H1 (cell line): Measurements from ENCODE around the gene ZSCAN12. TPM values are rescaled to one million over a fixed set of nuclear protein-coding genes. Genes with fewer than 3 reads are reported as not detected.

Experiments used
- CTCF ChIA-PET: fragments of 300-600 bp; sonication (Branson Sonifier 250); formaldehyde crosslinking; loops from one replicate; lab custom pipeline; 2021; ENCODE audit not compliant: partially characterized antibody; lab: Charles Lee
- POLR2A ChIA-PET: fragments of 300-600 bp; sonication (Branson Sonifier 250); formaldehyde crosslinking; loops from one replicate; lab custom pipeline; 2021; ENCODE audit warnings: inconsistent platforms; ENCODE audit not compliant: partially characterized antibody; lab: Charles Lee
- DNase-seq, 2 experiments: peaks; one replicate each; pipeline versions ENCODE4 v3.0.0 to v3.0.0-alpha.2; 2010 to 2022; ENCODE audit warnings: low spot score in 2 of 2, low read depth in 1 of 2, mixed read lengths in 1 of 2
- FAIRE-seq: peaks from 2 replicates; lab custom pipeline; 2011; peaks lifted over from hg19 to GRCh38; lab: Jason Lieb, UNC
- H2AFZ ChIP-seq: 2 replicates; pipeline ENCODE4 v1.8.1; 2012; ENCODE audit warnings: low read length, inconsistent platforms
- H2AK5ac ChIP-seq: 2 replicates; pipeline ENCODE4 v1.6.1; 2013; ENCODE audit warnings: low read depth, low read length
- H2BK120ac ChIP-seq: replicated peaks from 2 replicates; pipeline ENCODE3; 2013; ENCODE audit warnings: low read depth, low read length, inconsistent platforms
- H2BK12ac ChIP-seq: 2 replicates; pipeline ENCODE4 v1.6.1; 2013; ENCODE audit warnings: low read depth, low read length
- H2BK15ac ChIP-seq: 2 replicates; pipeline ENCODE4 v1.6.1; 2013; ENCODE audit warnings: low read length
- H2BK20ac ChIP-seq: 2 replicates; pipeline ENCODE4 v1.6.1; 2013; ENCODE audit warnings: low read length
- H2BK5ac ChIP-seq: 2 replicates; pipeline ENCODE4 v1.6.1; 2013; ENCODE audit warnings: low read depth, low read length
- H3K14ac ChIP-seq: 2 replicates; pipeline ENCODE4 v1.6.1; 2013; ENCODE audit warnings: inconsistent platforms; ENCODE audit not compliant: insufficient read length
- H3K18ac ChIP-seq: 2 replicates; pipeline ENCODE4 v1.6.1; 2013; ENCODE audit warnings: low read length; ENCODE audit errors: extremely low read depth
- H3K23ac ChIP-seq: 2 replicates; pipeline ENCODE4 v1.6.1; 2013; ENCODE audit warnings: inconsistent platforms; ENCODE audit not compliant: insufficient read length
- H3K23me2 ChIP-seq: 2 replicates; pipeline ENCODE4 v1.6.1; 2013; ENCODE audit warnings: low read depth, low read length
- H3K27ac ChIP-seq: 2 replicates; pipeline ENCODE4 v1.6.1; 2011; ENCODE audit warnings: low read depth, low read length, inconsistent platforms
- H3K27me3 ChIP-seq, 4 experiments: replicated peaks in 1 of 4; 1 replicate in 1 of 4; 2 replicates in 3 of 4; pipeline versions ENCODE4 v1.6.1 to v1.8.1; 2011 to 2013; ENCODE audit warnings: low read length in 3 of 4, mild to moderate bottlenecking in 3 of 4, inconsistent platforms in 2 of 4, mixed read lengths in 2 of 4, moderate library complexity in 1 of 4; ENCODE audit not compliant: control insufficient read depth in 3 of 4, insufficient read depth in 3 of 4; ENCODE audit errors: extremely low read depth in 1 of 4
- H3K36me3 ChIP-seq, 4 experiments: 2 replicates each; pipeline versions ENCODE4 v1.6.1 to v1.8.1; 2011 to 2013; ENCODE audit warnings: mild to moderate bottlenecking in 4 of 4, low read length in 3 of 4, moderate library complexity in 2 of 4, control low read depth in 1 of 4, inconsistent platforms in 1 of 4; ENCODE audit not compliant: insufficient read depth in 4 of 4, control insufficient read depth in 2 of 4
- H3K4ac ChIP-seq: replicated peaks from 2 replicates; pipeline ENCODE3; 2013; ENCODE audit warnings: low read length, low read depth, mixed read lengths, inconsistent platforms; ENCODE audit not compliant: insufficient read length
- H3K4me1 ChIP-seq, 4 experiments: replicated peaks in 1 of 4; 1 replicate in 1 of 4; 2 replicates in 3 of 4; pipeline versions ENCODE4 v1.6.1 to v1.8.1; 2011 to 2013; ENCODE audit warnings: low read length in 3 of 4, inconsistent platforms in 2 of 4, mixed read lengths in 1 of 4; ENCODE audit not compliant: insufficient read depth in 4 of 4, control insufficient read depth in 3 of 4
- H3K4me2 ChIP-seq, 2 experiments: 2 replicates each; pipeline versions ENCODE4 v1.6.1 to v1.8.1; 2011 to 2013; ENCODE audit warnings: low read depth in 2 of 2, low read length in 2 of 2, control low read depth in 1 of 2, inconsistent platforms in 1 of 2, mild to moderate bottlenecking in 1 of 2; ENCODE audit not compliant: insufficient read depth in 1 of 2
- H3K4me3 ChIP-seq, 4 experiments: fragments of 200-600, 300-600 bp in 1 of 4; sonication (generic), shearing (Covaris generic), sonication (Bioruptor Twin) in 1 of 4; 2 replicates each; pipeline versions ENCODE4 v1.5.1 to v1.8.1; 2011 to 2016; ENCODE audit warnings: low read length in 4 of 4, low read depth in 3 of 4, control low read depth in 2 of 4, inconsistent platforms in 2 of 4, mild to moderate bottlenecking in 2 of 4, mixed read lengths in 1 of 4, moderate library complexity in 1 of 4; ENCODE audit not compliant: insufficient read depth in 2 of 4; ENCODE audit errors: extremely low read depth in 1 of 4
- H3K56ac ChIP-seq: replicated peaks from 2 replicates; pipeline ENCODE3; 2013; ENCODE audit warnings: low read depth, mild to moderate bottlenecking, mixed read lengths, low read length, inconsistent platforms; ENCODE audit not compliant: insufficient read length
- H3K79me1 ChIP-seq: 2 replicates; pipeline ENCODE4 v1.6.1; 2013; ENCODE audit warnings: low read depth, low read length, control low read depth
- H3K79me2 ChIP-seq, 2 experiments: 2 replicates each; pipeline versions ENCODE4 v1.6.1 to v1.8.1; 2012 to 2013; ENCODE audit warnings: low read length in 2 of 2, mild to moderate bottlenecking in 2 of 2, inconsistent platforms in 1 of 2; ENCODE audit not compliant: insufficient read depth in 2 of 2, control insufficient read depth in 1 of 2
- H3K9ac ChIP-seq, 4 experiments: replicated peaks in 1 of 4; 1 replicate in 1 of 4; 2 replicates in 3 of 4; pipeline versions ENCODE4 v1.6.1 to v1.8.1; 2011 to 2013; ENCODE audit warnings: low read depth in 3 of 4, low read length in 3 of 4, control low read depth in 2 of 4, mild to moderate bottlenecking in 2 of 4, moderate library complexity in 2 of 4, inconsistent platforms in 1 of 4; ENCODE audit errors: extremely low read depth in 1 of 4
- H3K9me3 ChIP-seq, 2 experiments: 2 replicates each; pipeline versions ENCODE4 v1.6.1 to v1.8.1; 2012 to 2013; ENCODE audit warnings: mild to moderate bottlenecking in 2 of 2, moderate library complexity in 2 of 2, control low read depth in 1 of 2, inconsistent platforms in 1 of 2, low read depth in 1 of 2, low read length in 1 of 2, mixed read lengths in 1 of 2; ENCODE audit not compliant: insufficient read depth in 2 of 2
- H4K20me1 ChIP-seq, 2 experiments: replicated peaks in 1 of 2; 2 replicates each; pipeline versions ENCODE3 to v1.8.1; 2011 to 2013; ENCODE audit warnings: inconsistent platforms in 2 of 2, low read length in 2 of 2, mild to moderate bottlenecking in 1 of 2; ENCODE audit not compliant: insufficient read depth in 2 of 2, control insufficient read depth in 1 of 2
- H4K5ac ChIP-seq: 2 replicates; pipeline ENCODE4 v1.6.1; 2013; ENCODE audit warnings: low read length, low read depth, mixed read lengths, inconsistent platforms; ENCODE audit not compliant: insufficient read length
- H4K8ac ChIP-seq: 2 replicates; pipeline ENCODE4 v1.8.0; 2013; ENCODE audit warnings: mild to moderate bottlenecking, moderate library complexity, low read length, inconsistent platforms; ENCODE audit not compliant: insufficient read depth; ENCODE audit errors: extremely low read depth
- H4K91ac ChIP-seq: replicated peaks from 2 replicates; pipeline ENCODE3; 2013; ENCODE audit warnings: low read length, mixed read lengths, inconsistent platforms; ENCODE audit not compliant: insufficient read length
- CREB1 ChIP-seq: IDR thresholded peaks from 2 replicates; pipeline ENCODE4 v1.6.1; 2012; ENCODE audit warnings: inconsistent platforms
- JUND ChIP-seq: IDR thresholded peaks from 2 replicates; pipeline ENCODE4 v1.6.1; 2011; ENCODE audit warnings: mild to moderate bottlenecking, improper control_type of control experiment, low read length
- PHF8 ChIP-seq: fragments of 200-600 bp; sonication (generic); conservative IDR thresholded peaks from 2 replicates; pipeline ENCODE4 v1.7.1; 2012; ENCODE audit warnings: low read depth, mild to moderate bottlenecking, inconsistent platforms, low read length, moderate library complexity
- RXRA ChIP-seq: IDR thresholded peaks from 2 replicates; pipeline ENCODE4 v1.6.1; 2011; ENCODE audit warnings: low read depth, mild to moderate bottlenecking, low read length, moderate library complexity; ENCODE audit not compliant: insufficient read depth
- WGBS, 2 experiments: shearing (Covaris generic) in 1 of 2; methylation state at CpG; one replicate each; pipeline versions ENCODE4 v1.1.6 to v1.1.7; 2013 to 2015; ENCODE audit warnings: low lambda C conversion rate in 2 of 2, mixed read lengths in 2 of 2, inconsistent platforms in 1 of 2, low coverage in 1 of 2, missing lambda C conversion rate in 1 of 2; ENCODE audit not compliant: insufficient replicate concordance in 2 of 2, insufficient coverage in 1 of 2, insufficient read length in 1 of 2; ENCODE audit errors: extremely low coverage in 1 of 2, missing lambda C conversion rate in 1 of 2; 5-methylcytosine and 5-hydroxymethylcytosine counted together
- polyA plus RNA-seq, 7 experiments: library from polyadenylated mRNA; depleted of rRNA in 3 of 7; stranded (reverse) in 5 of 7; unstranded in 2 of 7; fragments of >200 nt in 5 of 7; fragments of 200-250 nt in 2 of 7; gene quantifications; 1 replicate in 5 of 7; 2 replicates in 1 of 7; 4 replicates in 1 of 7; pipeline versions ENCODE4 v1.2.1 to v1.2.3, GENCODE V29; 2011 to 2013; ENCODE audit warnings: missing spikeins in 2 of 7, mixed read lengths in 2 of 7
- total RNA-seq: library from RNA; stranded (reverse); fragmentation: NEBNext Ultra II Directional; extraction: Animal tissue kit (Norgen Biotek cat#: 25700); gene quantifications from 2 replicates; pipeline ENCODE4 v1.2.1, GENCODE V29; 2021

The ZSCAN12 gene
- total and polyA plus RNA-seq, 2 of the 8 experiments (the other 6 are each of a cell fraction or from before 2014, with no cell fraction given), result 2.2 to 9.6 TPM

DNA sequence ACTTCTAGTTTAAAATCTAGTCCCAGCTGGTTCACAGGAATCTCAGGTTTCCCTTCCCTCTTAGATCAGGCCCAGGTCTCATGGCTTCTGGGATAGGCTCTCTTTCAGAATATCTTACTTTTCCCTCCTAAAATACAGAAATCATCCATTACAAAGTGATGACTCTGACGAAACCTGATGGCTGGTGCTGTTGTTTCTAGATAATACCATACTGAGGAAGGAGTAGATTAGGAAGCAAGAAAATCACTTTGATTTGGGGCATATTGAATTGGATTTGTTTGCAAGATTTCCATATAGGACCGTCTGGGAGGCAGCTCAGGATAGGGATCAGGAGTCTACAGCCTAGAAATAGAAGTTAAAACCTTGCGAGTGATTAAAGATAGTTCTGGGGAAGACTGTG lies 46.2 kb downstream of the ZSCAN12 start:
- FAIRE-seq (no peak), DNase-seq (no peak)
- H4K8ac ChIP-seq, result no peak overlapping the region
- no peaks in the 10 kb centered on the region; the same call in 1 of the 2 replicates for H3K79me1 ChIP-seq
- no peak overlapping the region for H2BK15ac ChIP-seq
- H3K27ac ChIP-seq, result no peak overlapping the region
- no peak overlapping the region for H3K23ac ChIP-seq
- no peak overlapping the region for H2AFZ ChIP-seq
- no peaks in the 10 kb centered on the region for H3K27me3 ChIP-seq
- no peak overlapping the region for H3K4me3 ChIP-seq
- H3K56ac ChIP-seq, result no peak overlapping the region
- TF ChIP-seq PHF8 (no peak), RXRA (no peak), CREB1 (no peak), JUND (no peak)
- H3K23me2 ChIP-seq, result peaks cover 3% of the 10 kb centered on the region; the same call in 1 of the 2 replicates
- H2BK120ac ChIP-seq, result no peak overlapping the region
- H4K5ac ChIP-seq, result no peak overlapping the region
- CTCF ChIA-PET, result interaction anchor here (3.9 kb wide), 1 partner anchor 11 kb away, joined by 18 read pairs; no protein-coding TSS in a partner anchor
- H3K79me2 ChIP-seq, result peaks cover 5 to 43% of the 10 kb centered on the region in 2 experiments; a peak in 3 of 4 replicates
- 93% methylated on average over 3 of the region's 3 CpGs; no CpG with 5 or more reads in 1 of the 2 experiments for WGBS, 2 experiments
- no peak overlapping the region for H4K91ac ChIP-seq
- H3K4ac ChIP-seq, result no peak overlapping the region
- no peak overlapping the region for H2BK12ac ChIP-seq
- no peak overlapping the region for H2AK5ac ChIP-seq
- H3K4me1 ChIP-seq, result peaks cover 4 to 6% (median 5%) of the 10 kb centered on the region in 4 experiments; a peak in 5 of 7 replicates
- peaks cover 0 to 5% of the 10 kb centered on the region in 2 experiments for H4K20me1 ChIP-seq
- H2BK20ac ChIP-seq, result no peak overlapping the region
- peaks cover 0 to 3% of the 10 kb centered on the region in 2 experiments; a peak in 2 of 4 replicates for H3K9me3 ChIP-seq
- no peaks in the 10 kb centered on the region for H3K36me3 ChIP-seq
- POLR2A ChIA-PET, result interaction anchor here (1.2 to 1.5 kb wide), 2 partner anchors 18 to 91 kb away, joined by 3 to 9 read pairs; partner anchors contain the start of gene ZSCAN31
- H3K18ac ChIP-seq, result no peak overlapping the region
- H3K4me2 ChIP-seq, result no peak overlapping the region
- H2BK5ac ChIP-seq, result no peak overlapping the region
- H3K9ac ChIP-seq, result no peak overlapping the region
- no peak overlapping the region for H3K14ac ChIP-seq
